Tibial nerve (tissue), 4 donors: Measurements from ENCODE around the gene MMEL1. TPM values are rescaled to one million over a fixed set of nuclear protein-coding genes. Genes with fewer than 3 reads are reported as not detected.

ENCODE experiments used
- DNase-seq, 2 donors: peaks; one replicate each; pipeline ENCODE4 v3.0.0-alpha.2; 2019; ENCODE audit warnings: low spot score in 2 of 2
- H3K27ac ChIP-seq, 4 donors: fragments of 200-600 bp; sonication (generic) in 3 of 4; one replicate each; pipeline ENCODE4 v1.5.1; 2017 to 2019; ENCODE audit warnings: mild to moderate bottlenecking in 1 of 4
- H3K27me3 ChIP-seq, 2 donors: fragments of 200-600 bp; sonication (generic) in 1 of 2; one replicate each; pipeline versions ENCODE4 v1.5.1 to v1.6.0; 2017 to 2019
- H3K36me3 ChIP-seq, 3 donors: fragments of 200-600 bp; sonication (generic); one replicate each; pipeline ENCODE4 v1.5.1; 2018 to 2019
- H3K4me1 ChIP-seq, 4 donors: fragments of 200-600 bp; sonication (generic) in 3 of 4; one replicate each; pipeline ENCODE4 v1.5.1; 2017 to 2019
- H3K4me3 ChIP-seq, 4 donors: fragments of 200-600 bp; sonication (generic) in 3 of 4; one replicate each; pipeline ENCODE4 v1.5.1; 2017 to 2019; ENCODE audit warnings: mild to moderate bottlenecking in 1 of 4, moderate library complexity in 1 of 4
- H3K9me3 ChIP-seq, 4 donors: fragments of 200-600 bp; sonication (generic) in 3 of 4; one replicate each; pipeline ENCODE4 v1.5.1; 2017 to 2019
- EP300 ChIP-seq, 2 donors: sonication (generic); formaldehyde crosslinking; IDR thresholded peaks; one replicate each; pipeline ENCODE4 v1.6.1; 2017; ENCODE audit warnings: antibody characterized with exemption in 2 of 2, mild to moderate bottlenecking in 1 of 2
- POLR2A ChIP-seq, 2 donors: fragments of 450-650 bp; IDR thresholded peaks; one replicate each; pipeline ENCODE4 v1.6.1; 2017; ENCODE audit warnings: antibody characterized with exemption in 2 of 2, mild to moderate bottlenecking in 2 of 2, moderate library complexity in 2 of 2
- WGBS, 2 donors: methylation state at CpG; one replicate each; pipeline ENCODE4 v1.1.5; 2018; 5-methylcytosine and 5-hydroxymethylcytosine counted together
- total RNA-seq, 4 donors: library from RNA; depleted of rRNA; stranded (reverse); fragments of >200 nt; gene quantifications; one replicate each; pipeline ENCODE4 v1.1.0, GENCODE V29; 2016
- TF ChIP-seq, protein P1 (sequence below), 5 experiments: fragments of 200-600 bp in 3 of 5; fragments of 450-650 bp in 2 of 5; sonication (generic) in 3 of 5; IDR thresholded peaks; one replicate each; pipeline ENCODE4 v1.5.1; 2016 to 2019; ENCODE audit warnings: antibody characterized with exemption in 5 of 5, mild to moderate bottlenecking in 3 of 5, moderate library complexity in 2 of 5

MMEL1 gene
- total RNA-seq, 4 donors from 2014 or later = 0.21 to 2.2 TPM; not detected in 2

DNA sequence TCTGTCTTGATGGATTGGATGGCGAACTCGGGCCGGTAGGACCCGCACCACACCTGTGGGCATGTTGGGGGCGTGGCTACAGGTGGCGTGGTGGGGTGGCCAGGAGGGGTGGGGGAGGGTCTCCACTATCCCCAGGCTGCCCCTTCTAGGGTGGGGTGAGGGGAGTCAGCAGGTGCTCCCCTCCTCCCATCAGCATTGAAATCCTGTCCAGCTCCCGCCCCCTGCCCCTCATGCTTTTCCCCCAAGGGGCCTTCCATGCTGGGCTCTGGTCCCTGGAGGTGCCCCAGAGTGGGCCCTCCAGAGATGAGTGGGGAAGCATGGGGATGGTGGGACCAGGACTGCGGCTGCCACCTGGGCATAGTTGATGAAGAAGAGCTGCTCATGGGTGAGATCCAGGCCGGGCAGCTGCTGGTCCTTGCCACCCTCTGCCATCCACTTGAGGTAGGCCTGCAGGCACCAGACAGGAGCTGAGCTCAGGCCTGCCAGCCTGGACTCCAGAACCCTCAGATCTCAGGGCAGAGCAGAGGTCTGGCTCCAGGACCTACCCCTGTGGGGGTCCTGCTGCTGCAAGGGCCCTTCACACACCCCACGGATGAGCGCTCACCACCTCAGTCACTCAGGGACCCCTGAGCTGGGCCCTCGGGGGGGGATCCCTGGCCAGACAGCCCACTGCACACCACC lies 41.1 kb downstream of the MMEL1 start:
- peaks cover 0 to 27% (median 0%) of the 10 kb centered on the region in 3 donors for H3K36me3 ChIP-seq
- no peaks in the 10 kb centered on the region for H3K9me3 ChIP-seq
- H3K4me3 ChIP-seq = no peak overlapping the region
- DNase-seq = no peak
- 89 to 92% methylated on average over 10 to 12 of the region's 12 CpGs for WGBS, 2 donors
- no peak for TF ChIP-seq POLR2A (IDR thresholded peaks at IDR 0.05)
- no peak overlapping the region for H3K27ac ChIP-seq
- peaks cover 0 to 14% of the 10 kb centered on the region in 2 donors for H3K27me3 ChIP-seq
- H3K4me1 ChIP-seq = peaks cover 0 to 33% (median 9%) of the 10 kb centered on the region in 4 donors

DNA sequence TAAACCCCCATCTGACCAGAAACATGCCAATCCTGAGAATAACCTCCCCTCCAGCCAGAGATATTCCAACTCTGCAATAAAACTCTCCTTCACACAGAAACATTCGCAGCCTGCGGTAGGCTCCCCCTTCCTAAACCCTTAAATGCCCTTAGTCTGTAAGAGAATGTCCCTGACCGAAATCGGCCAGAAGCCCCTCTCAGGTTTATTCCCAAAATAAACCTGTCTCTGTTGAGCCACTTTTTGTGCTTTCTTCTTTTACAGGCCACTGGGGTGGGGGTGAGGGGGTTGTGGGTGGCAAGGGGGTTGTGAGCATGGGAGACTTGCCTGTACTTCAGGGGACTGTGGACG lies 41.6 kb downstream of the MMEL1 start:
- Histone ChIP-seq H3K9me3 (no peaks in the 10 kb centered on the region), H3K27ac (no peak overlapping the region), H3K27me3 (peaks cover 0 to 14% of the 10 kb centered on the region in 2 donors), H3K4me3 (no peak overlapping the region), H3K36me3 (peaks cover 0 to 27% (median 0%) of the 10 kb centered on the region in 3 donors), H3K4me1 (peaks cover 0 to 33% (median 9%) of the 10 kb centered on the region in 4 donors)
- WGBS, 2 donors = 82 to 86% methylated on average over 5 of the region's 5 CpGs
- TF ChIP-seq POLR2A (IDR thresholded peaks at IDR 0.05) (no peak), EP300 (IDR thresholded peaks at IDR 0.05) (no peak)
- TF ChIP-seq, protein P1, sequence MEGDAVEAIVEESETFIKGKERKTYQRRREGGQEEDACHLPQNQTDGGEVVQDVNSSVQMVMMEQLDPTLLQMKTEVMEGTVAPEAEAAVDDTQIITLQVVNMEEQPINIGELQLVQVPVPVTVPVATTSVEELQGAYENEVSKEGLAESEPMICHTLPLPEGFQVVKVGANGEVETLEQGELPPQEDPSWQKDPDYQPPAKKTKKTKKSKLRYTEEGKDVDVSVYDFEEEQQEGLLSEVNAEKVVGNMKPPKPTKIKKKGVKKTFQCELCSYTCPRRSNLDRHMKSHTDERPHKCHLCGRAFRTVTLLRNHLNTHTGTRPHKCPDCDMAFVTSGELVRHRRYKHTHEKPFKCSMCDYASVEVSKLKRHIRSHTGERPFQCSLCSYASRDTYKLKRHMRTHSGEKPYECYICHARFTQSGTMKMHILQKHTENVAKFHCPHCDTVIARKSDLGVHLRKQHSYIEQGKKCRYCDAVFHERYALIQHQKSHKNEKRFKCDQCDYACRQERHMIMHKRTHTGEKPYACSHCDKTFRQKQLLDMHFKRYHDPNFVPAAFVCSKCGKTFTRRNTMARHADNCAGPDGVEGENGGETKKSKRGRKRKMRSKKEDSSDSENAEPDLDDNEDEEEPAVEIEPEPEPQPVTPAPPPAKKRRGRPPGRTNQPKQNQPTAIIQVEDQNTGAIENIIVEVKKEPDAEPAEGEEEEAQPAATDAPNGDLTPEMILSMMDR (IDR thresholded peaks at IDR 0.05) = no peak
- DNase-seq = no peak

DNA sequence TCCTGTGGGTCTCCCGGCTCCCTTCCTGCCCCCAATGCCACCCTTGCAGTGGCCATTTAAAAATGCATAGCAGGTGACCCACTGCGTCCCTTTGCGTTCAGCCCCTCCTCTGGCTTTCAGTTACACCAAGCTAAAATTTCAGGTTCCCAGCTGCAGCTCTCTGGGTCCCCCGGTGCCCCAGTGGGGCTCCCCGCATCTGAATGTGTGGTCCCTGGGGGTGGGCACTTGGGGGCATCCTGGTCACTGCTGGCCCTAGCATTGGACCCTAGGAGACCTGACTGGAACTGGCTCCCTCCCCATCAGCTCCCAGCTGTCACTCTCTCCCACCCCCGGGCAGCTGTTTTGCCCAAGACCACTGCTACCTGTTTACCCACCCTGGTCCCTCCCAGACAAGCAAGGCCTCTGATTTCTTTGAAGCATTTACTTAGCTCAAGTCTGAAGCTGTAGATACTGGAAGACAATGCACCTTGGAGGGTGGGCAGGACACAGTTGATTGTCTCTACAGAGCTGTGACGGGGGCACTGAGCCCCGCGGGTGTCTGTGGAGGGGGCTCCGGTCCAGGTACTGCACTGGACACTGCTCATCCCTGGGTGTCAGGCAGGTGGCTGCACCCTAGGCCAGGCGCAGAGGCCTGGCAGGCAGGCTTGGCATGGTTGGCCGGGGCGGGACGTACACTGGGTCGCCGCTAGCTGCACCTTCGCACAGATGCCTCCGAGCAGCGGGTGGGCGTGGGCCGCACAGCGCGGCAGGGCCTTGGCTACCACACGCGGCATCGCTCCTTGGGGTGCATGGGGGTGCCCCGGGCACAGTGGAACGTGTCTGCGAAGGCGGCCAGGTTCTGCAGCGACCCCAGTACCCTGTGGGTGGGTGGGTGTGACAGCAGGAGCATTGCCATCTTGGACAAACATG lies 42.3 kb downstream of the MMEL1 start:
- peaks cover 0 to 33% (median 9%) of the 10 kb centered on the region in 4 donors for H3K4me1 ChIP-seq
- TF ChIP-seq POLR2A (IDR thresholded peaks at IDR 0.05) (no peak), EP300 (IDR thresholded peaks at IDR 0.05) (no peak)
- TF ChIP-seq, protein P1 (IDR thresholded peaks at IDR 0.05) = no peak
- H3K27ac ChIP-seq = no peak overlapping the region
- no peaks in the 10 kb centered on the region for H3K9me3 ChIP-seq
- no peak overlapping the region for H3K4me3 ChIP-seq
- WGBS, 2 donors = 92 to 93% methylated on average over 13 to 27 of the region's 31 CpGs
- H3K27me3 ChIP-seq = peaks cover 0 to 14% of the 10 kb centered on the region in 2 donors
- H3K36me3 ChIP-seq = peaks cover 0 to 27% (median 0%) of the 10 kb centered on the region in 3 donors
- no peak for DNase-seq

DNA sequence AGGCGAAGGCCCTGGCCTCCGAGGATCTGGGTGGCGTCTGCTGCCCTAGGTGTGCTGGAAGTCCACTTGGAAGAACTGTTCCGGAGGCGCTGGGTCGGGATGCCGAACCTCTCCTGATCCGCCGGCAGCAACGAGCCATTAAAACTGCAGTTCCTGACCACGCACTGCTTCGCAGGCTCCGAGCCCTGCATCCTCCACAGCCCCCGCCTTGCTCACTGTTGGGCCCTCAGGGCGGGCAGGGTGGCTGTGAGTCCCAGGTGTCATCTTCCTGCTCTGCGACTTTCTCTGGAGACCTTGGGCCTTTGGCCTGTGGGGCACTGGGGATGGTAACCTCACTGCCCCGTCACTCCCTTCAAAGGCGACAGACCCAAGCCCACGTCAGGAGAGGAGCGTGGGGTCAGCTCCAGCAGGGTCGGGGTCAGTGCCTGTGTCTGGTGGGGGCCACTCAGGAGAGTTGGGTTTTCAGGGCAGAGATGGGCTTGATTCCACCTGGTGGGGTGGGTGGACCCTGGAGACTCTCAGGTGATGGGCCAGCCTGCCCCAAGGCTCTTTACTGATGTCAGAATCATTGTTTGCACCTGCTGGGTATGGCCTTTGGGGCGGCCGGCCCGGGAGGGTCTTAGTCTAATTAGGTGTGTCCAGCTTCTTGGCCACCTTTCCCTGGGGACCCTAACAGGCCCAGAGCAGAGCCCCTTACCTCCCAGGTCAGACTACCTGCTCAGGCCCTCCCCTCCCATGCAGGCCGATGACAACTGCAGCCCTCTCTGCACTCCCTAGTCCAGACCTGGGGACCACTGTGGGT lies 43.2 kb downstream of the MMEL1 start:
- DNase-seq = no peak
- Histone ChIP-seq H3K27me3 (peaks cover 0 to 12% of the 10 kb centered on the region in 2 donors), H3K9me3 (no peaks in the 10 kb centered on the region), H3K4me1 (peaks cover 0 to 40% (median 16%) of the 10 kb centered on the region in 4 donors), H3K27ac (no peak overlapping the region), H3K36me3 (peaks cover 0 to 27% (median 0%) of the 10 kb centered on the region in 3 donors), H3K4me3 (no peak overlapping the region)
- no peak for TF ChIP-seq EP300 (IDR thresholded peaks at IDR 0.05)
- TF ChIP-seq, protein P1 (IDR thresholded peaks at IDR 0.05) = no peak
- WGBS, 2 donors = 87 to 95% methylated on average over 15 to 25 of the region's 25 CpGs

DNA sequence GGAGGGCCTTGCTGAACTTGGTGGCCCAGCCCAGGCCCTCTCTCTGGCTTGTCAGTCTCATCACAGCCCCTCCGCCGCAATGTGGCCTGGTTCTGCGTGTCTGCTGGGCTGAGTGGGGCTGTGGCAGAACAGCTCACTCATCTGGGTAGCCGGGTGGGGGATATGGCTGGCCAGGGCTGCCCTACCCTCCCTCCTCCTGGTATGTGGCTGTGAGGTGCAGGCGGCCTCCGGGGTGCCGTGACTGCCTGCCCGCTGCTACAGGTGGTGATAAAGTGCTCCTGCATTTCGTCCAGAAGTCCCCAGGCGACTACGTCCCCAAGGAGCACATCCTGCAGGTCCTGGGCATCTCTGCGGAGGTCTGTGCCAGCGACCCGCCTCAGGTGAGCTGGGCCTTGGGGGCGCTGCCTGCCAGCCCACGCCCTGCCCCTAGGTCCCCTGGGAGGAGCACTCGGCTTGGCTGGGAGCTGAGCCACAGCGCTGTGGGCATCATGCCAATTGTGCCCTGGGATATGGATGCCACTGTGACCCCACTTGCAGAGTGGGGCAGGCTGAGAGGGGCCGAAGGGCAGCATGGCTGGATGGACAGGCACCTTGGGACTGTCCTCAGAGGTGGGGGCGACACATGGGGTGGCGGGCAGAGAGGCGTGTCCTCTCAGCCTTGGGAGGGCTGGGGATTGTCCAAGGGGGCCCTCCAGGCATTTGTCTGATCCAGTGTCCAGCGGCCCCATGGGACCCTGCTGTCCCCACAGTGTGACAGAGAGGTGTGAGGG lies 44.0 kb downstream of the MMEL1 start:
- TF ChIP-seq, protein P1 (IDR thresholded peaks at IDR 0.05) = no peak
- TF ChIP-seq EP300 (IDR thresholded peaks at IDR 0.05) (no peak), POLR2A (IDR thresholded peaks at IDR 0.05) (no peak)
- Histone ChIP-seq H3K4me3 (no peak overlapping the region), H3K36me3 (peaks cover 0 to 27% (median 0%) of the 10 kb centered on the region in 3 donors), H3K27me3 (peaks cover 0 to 6% of the 10 kb centered on the region in 2 donors), H3K9me3 (no peaks in the 10 kb centered on the region), H3K27ac (no peak overlapping the region), H3K4me1 (peaks cover 0 to 41% (median 18%) of the 10 kb centered on the region in 4 donors)
- DNase-seq = no peak
- WGBS, 2 donors = 76 to 90% methylated on average over 14 to 23 of the region's 23 CpGs
